Measurements from ENCODE around the gene AFF1. TPM values are rescaled to one million over a fixed set of nuclear protein-coding genes. Genes with fewer than 3 reads are reported as not detected.

AFF1 gene
- total and polyA plus RNA-seq, 2 of the 4 experiments (the other 2 are of a cell fraction) = 7.0 to 9.6 TPM

DNA sequence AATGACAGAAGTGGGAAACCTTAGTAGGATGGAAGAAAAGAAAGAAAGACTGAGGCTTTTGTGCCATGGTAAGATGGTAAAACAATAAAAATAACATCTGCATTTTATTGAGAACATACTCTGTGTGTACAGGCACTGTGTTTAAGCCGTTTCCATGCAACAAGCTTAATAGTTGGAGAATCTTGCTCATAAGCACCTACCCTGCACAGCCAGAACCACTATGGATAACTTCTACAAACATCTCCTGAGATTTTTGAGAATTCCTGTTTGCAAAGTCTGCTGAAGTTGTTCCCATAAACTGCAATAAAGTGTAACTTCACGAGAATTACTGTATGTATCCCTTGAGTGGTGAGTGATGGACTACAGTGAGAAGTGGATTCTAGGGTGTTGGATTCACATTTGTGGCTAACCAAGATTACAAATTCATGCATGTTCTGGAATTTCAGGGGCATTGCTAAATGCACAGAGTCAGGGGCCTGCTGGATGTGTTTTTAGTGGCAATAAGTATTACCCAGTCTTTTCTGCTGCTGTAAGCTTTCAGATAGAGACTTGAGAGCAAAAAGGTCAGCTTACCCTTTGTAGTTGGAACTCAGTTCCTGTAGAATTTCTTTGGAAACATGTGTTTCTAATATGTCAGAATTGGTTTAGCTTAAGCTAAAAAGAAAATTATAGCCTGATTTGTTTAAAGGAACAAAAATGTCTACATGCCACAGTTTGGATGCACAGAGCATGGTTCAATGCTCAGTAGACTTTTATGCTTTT is 132.5 kb downstream of the AFF1 start:
- peak; percentile 37; the same call in 1 of the 2 replicates for ATAC-seq (ENCODE audit: low read depth)
- 17% methylated on average over 1 of the region's 2 CpGs; no CpG with 5 or more reads in 1 of the 2 experiments for WGBS, 2 experiments (ENCODE audit: extremely low coverage in 2 of 2, insufficient read length in 1 of 2)
- intact Hi-C loops (cut with micrococcal nuclease) (no loop called here), dilution Hi-C loops (cut with HindIII; ENCODE audit: low sequenced_read_pairs, unreplicated experiment) (no loop called here), in situ Hi-C loops (cut with MboI; ENCODE audit: low sequenced_read_pairs) (no loop called here)
- ChIA-PET POLR2A (ENCODE audit: unreplicated experiment) (no interaction called here), CTCF (no interaction called here)
- H3K56ac ChIP-seq (ENCODE audit: extremely low read depth, insufficient read depth, low read length) = no peak overlapping the region
- H2AFZ ChIP-seq (replicated peaks; ENCODE audit: low read length, poor library complexity) = no peak overlapping the region
- no peak overlapping the region for H3K4me2 ChIP-seq (ENCODE audit: low read depth, low read length)
- H2AK9ac ChIP-seq (replicated peaks; ENCODE audit: low read depth, low read length, poor library complexity) = no peak overlapping the region
- H3K9ac ChIP-seq (ENCODE audit: low read depth, low read length) = no peak overlapping the region
- H3K9me1 ChIP-seq (ENCODE audit: insufficient read depth, low read length) = peaks cover 3% of the 10 kb centered on the region; the same call in 1 of the 2 replicates
- H3K4me1 ChIP-seq (ENCODE audit: control insufficient read depth, insufficient read depth, low read length) = no peaks in the 10 kb centered on the region; the same call in 1 of the 2 replicates
- H2BK20ac ChIP-seq (ENCODE audit: low read depth, low read length) = no peak overlapping the region
- no peak overlapping the region for H3K14ac ChIP-seq (replicated peaks; ENCODE audit: low read depth, low read length)
- no peak overlapping the region for H4K5ac ChIP-seq (ENCODE audit: low read depth, low read length)
- H3K4ac ChIP-seq (ENCODE audit: low read depth, low read length) = no peak overlapping the region
- TF ChIP-seq ELK1 (IDR thresholded peaks at IDR 0.05; ENCODE audit: borderline replicate concordance, low read depth, low read length) (no peak), CHD1 (IDR thresholded peaks at IDR 0.05; ENCODE audit: low read depth, low read length) (no peak), USF2 (IDR thresholded peaks at IDR 0.05; ENCODE audit: low read depth, low read length) (no peak), SMC3 (IDR thresholded peaks at IDR 0.05; ENCODE audit: low read depth, low read length) (no peak), RAD21 (IDR thresholded peaks at IDR 0.05; ENCODE audit: low read length) (no peak), MXI1 (IDR thresholded peaks at IDR 0.05; ENCODE audit: borderline replicate concordance, low read depth, low read length) (no peak), CEBPB (IDR thresholded peaks at IDR 0.05; ENCODE audit: low read depth, low read length) (no peak), BHLHE40 (IDR thresholded peaks at IDR 0.05; ENCODE audit: low read depth, low read length) (no peak), MAZ (IDR thresholded peaks at IDR 0.05; ENCODE audit: borderline replicate concordance, low read depth, low read length) (no peak), FOS (IDR thresholded peaks at IDR 0.05; ENCODE audit: low read depth, low read length) (no peak), RCOR1 (IDR thresholded peaks at IDR 0.05; ENCODE audit: insufficient replicate concordance, low read length) (no peak), POLR2A (IDR thresholded peaks at IDR 0.05; ENCODE audit: low read depth, low read length) (no peak), NFE2L2 (IDR thresholded peaks at IDR 0.05; ENCODE audit: low read depth, low read length) (no peak), MAFK (IDR thresholded peaks at IDR 0.05; ENCODE audit: low read depth, low read length) (no peak), RFX5 (IDR thresholded peaks at IDR 0.05; ENCODE audit: low read depth, low read length) (no peak)
- TF ChIP-seq, protein P1, sequence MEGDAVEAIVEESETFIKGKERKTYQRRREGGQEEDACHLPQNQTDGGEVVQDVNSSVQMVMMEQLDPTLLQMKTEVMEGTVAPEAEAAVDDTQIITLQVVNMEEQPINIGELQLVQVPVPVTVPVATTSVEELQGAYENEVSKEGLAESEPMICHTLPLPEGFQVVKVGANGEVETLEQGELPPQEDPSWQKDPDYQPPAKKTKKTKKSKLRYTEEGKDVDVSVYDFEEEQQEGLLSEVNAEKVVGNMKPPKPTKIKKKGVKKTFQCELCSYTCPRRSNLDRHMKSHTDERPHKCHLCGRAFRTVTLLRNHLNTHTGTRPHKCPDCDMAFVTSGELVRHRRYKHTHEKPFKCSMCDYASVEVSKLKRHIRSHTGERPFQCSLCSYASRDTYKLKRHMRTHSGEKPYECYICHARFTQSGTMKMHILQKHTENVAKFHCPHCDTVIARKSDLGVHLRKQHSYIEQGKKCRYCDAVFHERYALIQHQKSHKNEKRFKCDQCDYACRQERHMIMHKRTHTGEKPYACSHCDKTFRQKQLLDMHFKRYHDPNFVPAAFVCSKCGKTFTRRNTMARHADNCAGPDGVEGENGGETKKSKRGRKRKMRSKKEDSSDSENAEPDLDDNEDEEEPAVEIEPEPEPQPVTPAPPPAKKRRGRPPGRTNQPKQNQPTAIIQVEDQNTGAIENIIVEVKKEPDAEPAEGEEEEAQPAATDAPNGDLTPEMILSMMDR (conservative IDR thresholded peaks at IDR 0.05; ENCODE audit: low read depth, low read length) = no peak
- no peaks in the 10 kb centered on the region for H3K36me3 ChIP-seq (ENCODE audit: control insufficient read depth, insufficient read depth, low read length)
- H3K79me1 ChIP-seq (ENCODE audit: low read depth in 1 of 2, low read length in 2 of 2) = peaks cover 30 to 43% of the 10 kb centered on the region in 2 experiments
- H2BK15ac ChIP-seq (ENCODE audit: low read depth, low read length) = no peak overlapping the region
- H3K4me3 ChIP-seq (ENCODE audit: insufficient read depth, low read depth, low read length) = no peak overlapping the region
- no peak overlapping the region for H3K18ac ChIP-seq (ENCODE audit: low read depth, low read length)
- no peak overlapping the region for H3K27ac ChIP-seq (ENCODE audit: insufficient read depth, low read length)
- no peak overlapping the region for H4K8ac ChIP-seq (ENCODE audit: low read depth in 2 of 2, low read length in 2 of 2)
- no peak overlapping the region for H2BK120ac ChIP-seq (ENCODE audit: low read depth, low read length)
- no peak overlapping the region for H3K23ac ChIP-seq (ENCODE audit: low read depth, low read length)
- no peak overlapping the region for H2BK5ac ChIP-seq (ENCODE audit: low read depth, low read length, poor library complexity, severe bottlenecking)
- BruUV-seq (replicated peaks) = no TSS peak
- H4K91ac ChIP-seq (ENCODE audit: insufficient read depth, low read depth, low read length) = no peak overlapping the region
- no peak for DNase-seq
- no peak overlapping the region for H2AK5ac ChIP-seq (ENCODE audit: low read depth, low read length)
- H3K9me3 ChIP-seq (ENCODE audit: control insufficient read depth, insufficient read depth, low read length) = no peaks in the 10 kb centered on the region
- peaks cover 29% of the 10 kb centered on the region for H4K20me1 ChIP-seq (ENCODE audit: insufficient read depth, low read length)
- H3K27me3 ChIP-seq (ENCODE audit: control insufficient read depth, insufficient read depth, low read length) = no peaks in the 10 kb centered on the region

Measured in IMR-90 (cell line).